Parathyroid adenoma (tissue), 2 donors: ENCODE data around the gene KCNB1.
A peak's percentile ranks its signal among the peaks of the same experiment; 100 is the strongest.

ENCODE experiments used
- H2AFZ ChIP-seq: fragments of 300-600 bp; sonication (generic); one replicate; pipeline ENCODE4 v1.7.0; 2017; ENCODE audit warnings: antibody characterized with exemption, mild to moderate bottlenecking
- H3K27ac ChIP-seq: fragments of 300-600 bp; sonication (generic); one replicate; pipeline ENCODE4 v1.7.0; 2017
- H3K27me3 ChIP-seq: fragments of 300-600 bp; sonication (generic); one replicate; pipeline ENCODE4 v1.7.0; 2017; ENCODE audit warnings: low read length; ENCODE audit not compliant: control insufficient read depth, insufficient read depth
- H3K36me3 ChIP-seq: fragments of 300-600 bp; sonication (generic); one replicate; pipeline ENCODE4 v1.7.0; 2017; ENCODE audit warnings: low read length; ENCODE audit not compliant: control insufficient read depth, insufficient read depth
- H3K4me1 ChIP-seq: fragments of 300-600 bp; sonication (generic); one replicate; pipeline ENCODE4 v1.7.0; 2017; ENCODE audit warnings: control low read depth
- H3K4me2 ChIP-seq: fragments of 300-600 bp; sonication (generic); one replicate; pipeline ENCODE4 v1.7.0; 2017; ENCODE audit warnings: low read length
- H3K4me3 ChIP-seq: fragments of 300-600 bp; sonication (generic); one replicate; pipeline ENCODE4 v1.7.0; 2017; ENCODE audit warnings: low read depth, low read length
- H3K79me2 ChIP-seq: fragments of 300-600 bp; sonication (generic); one replicate; pipeline ENCODE4 v1.7.0; 2017; ENCODE audit warnings: control low read depth
- H3K9ac ChIP-seq: fragments of 300-600 bp; sonication (generic); one replicate; pipeline ENCODE4 v1.7.0; 2017; ENCODE audit warnings: mild to moderate bottlenecking
- H3K9me3 ChIP-seq: fragments of 300-600 bp; sonication (generic); one replicate; pipeline ENCODE4 v1.7.0; 2017; ENCODE audit warnings: low read length; ENCODE audit not compliant: control insufficient read depth
- CTCF ChIP-seq: fragments of 300-600 bp; sonication (generic); IDR thresholded peaks from one replicate; pipeline ENCODE4 v1.7.0; 2017; ENCODE audit warnings: antibody characterized with exemption, mild to moderate bottlenecking
- donor health status: primary hyperparathyroidism.

The KCNB1 gene

GRCh38 chr20:49384437-49385434, 97.7 kb downstream of the KCNB1 start:
- no peaks in the 10 kb centered on the region for H3K79me2 ChIP-seq
- H3K27ac ChIP-seq: no peak overlapping the region
- H3K9me3 ChIP-seq: no peaks in the 10 kb centered on the region
- H3K4me3 ChIP-seq: no peak overlapping the region
- peak; percentile 49 for TF ChIP-seq CTCF
- H3K4me1 ChIP-seq: no peaks in the 10 kb centered on the region
- H2AFZ ChIP-seq: no peak overlapping the region
- H3K4me2 ChIP-seq: no peak overlapping the region
- H3K9ac ChIP-seq: no peak overlapping the region
- no peaks in the 10 kb centered on the region for H3K36me3 ChIP-seq
- no peaks in the 10 kb centered on the region for H3K27me3 ChIP-seq

- Histone ChIP-seq H3K79me2 (no peaks in the 10 kb centered on the region), H3K36me3 (no peaks in the 10 kb centered on the region), H3K27me3 (no peaks in the 10 kb centered on the region), H3K4me2 (no peak overlapping the region), H2AFZ (no peak overlapping the region), H3K27ac (no peak overlapping the region), H3K9me3 (no peaks in the 10 kb centered on the region), H3K4me3 (no peak overlapping the region), H3K9ac (no peak overlapping the region), H3K4me1 (no peaks in the 10 kb centered on the region)
- TF ChIP-seq CTCF: no peak
These were observed 100.6 kb downstream of the KCNB1 start for GRCh38 chr20:49381558-49382493.

GRCh38 chr20:49380337-49380780, 102.1 kb downstream of the KCNB1 start:
- Histone ChIP-seq H3K9ac (no peak overlapping the region), H3K27me3 (no peaks in the 10 kb centered on the region), H3K36me3 (no peaks in the 10 kb centered on the region)

GRCh38 chr20:49379338-49379737, 103.1 kb downstream of the KCNB1 start:
- Histone ChIP-seq H3K27me3 (no peaks in the 10 kb centered on the region), H3K27ac (no peak overlapping the region), H2AFZ (no peak overlapping the region), H3K36me3 (no peaks in the 10 kb centered on the region), H3K9me3 (no peaks in the 10 kb centered on the region), H3K79me2 (no peaks in the 10 kb centered on the region), H3K4me3 (no peak overlapping the region), H3K4me2 (no peak overlapping the region), H3K4me1 (no peaks in the 10 kb centered on the region), H3K9ac (no peak overlapping the region)
- no peak for TF ChIP-seq CTCF

More at GRCh38 chr20:49380337-49380780, 102.1 kb downstream of the KCNB1 start:
- Histone ChIP-seq H3K79me2 (no peaks in the 10 kb centered on the region), H3K4me2 (no peak overlapping the region), H2AFZ (no peak overlapping the region), H3K4me3 (no peak overlapping the region), H3K9me3 (no peaks in the 10 kb centered on the region), H3K4me1 (no peaks in the 10 kb centered on the region), H3K27ac (no peak overlapping the region)
- no peak for TF ChIP-seq CTCF
